Measurements from ENCODE around the gene PFKP. TPM values are rescaled to one million over a fixed set of nuclear protein-coding genes. Genes with fewer than 3 reads are reported as not detected.

PFKP gene
- total RNA-seq, 1 donor from 2014 or later, result 12.5 TPM

GRCh38 chr10:3109633-3110032 lies 42.3 kb downstream of the PFKP start:
- no peaks in the 10 kb centered on the region for H3K27me3 ChIP-seq (ENCODE audit: control insufficient read depth in 3 of 3, insufficient read depth in 3 of 3, low read length in 3 of 3)
- H3K9ac ChIP-seq (ENCODE audit: low read depth in 1 of 3, low read length in 3 of 3), result peak overlapping the region in 1 of 3 donors; percentile 11
- peaks cover 10 to 23% (median 14%) of the 10 kb centered on the region in 3 donors for H3K36me3 ChIP-seq (ENCODE audit: control insufficient read depth in 3 of 3, insufficient read depth in 3 of 3, low read length in 3 of 3)
- no peak overlapping the region for H3K27ac ChIP-seq (ENCODE audit: low read depth, low read length)
- H3K4me1 ChIP-seq (ENCODE audit: control insufficient read depth in 3 of 3, insufficient read depth in 3 of 3, low read length in 3 of 3), result peaks cover 30 to 56% (median 47%) of the 10 kb centered on the region in 3 donors
- H3K4me3 ChIP-seq (ENCODE audit: low read length in 3 of 3), result no peak overlapping the region
- H3K9me3 ChIP-seq (ENCODE audit: control insufficient read depth in 3 of 3, low read length in 3 of 3), result no peaks in the 10 kb centered on the region

- peak overlapping the region in 1 of 3 donors; percentile 22 for H3K4me3 ChIP-seq (ENCODE audit: low read length in 3 of 3)
- H3K27me3 ChIP-seq (ENCODE audit: control insufficient read depth in 3 of 3, insufficient read depth in 3 of 3, low read length in 3 of 3), result no peaks in the 10 kb centered on the region
- peak overlapping the region in 1 of 3 donors; percentile 74 for H3K9ac ChIP-seq (ENCODE audit: low read depth in 1 of 3, low read length in 3 of 3)
- H3K4me1 ChIP-seq (ENCODE audit: control insufficient read depth in 3 of 3, insufficient read depth in 3 of 3, low read length in 3 of 3), result peaks cover 24 to 49% (median 40%) of the 10 kb centered on the region in 3 donors
- peaks cover 14 to 22% (median 15%) of the 10 kb centered on the region in 3 donors for H3K36me3 ChIP-seq (ENCODE audit: control insufficient read depth in 3 of 3, insufficient read depth in 3 of 3, low read length in 3 of 3)
- H3K27ac ChIP-seq (ENCODE audit: low read depth, low read length), result no peak overlapping the region
- no peaks in the 10 kb centered on the region for H3K9me3 ChIP-seq (ENCODE audit: control insufficient read depth in 3 of 3, low read length in 3 of 3)
Observed at GRCh38 chr10:3110782-3111620, 43.7 kb downstream of the PFKP start.

- no peaks in the 10 kb centered on the region for H3K9me3 ChIP-seq (ENCODE audit: control insufficient read depth in 3 of 3, low read length in 3 of 3)
- H3K27ac ChIP-seq (ENCODE audit: low read depth, low read length), result no peak overlapping the region
- no peak overlapping the region for H3K4me3 ChIP-seq (ENCODE audit: low read length in 3 of 3)
- no peaks in the 10 kb centered on the region for H3K27me3 ChIP-seq (ENCODE audit: control insufficient read depth in 3 of 3, insufficient read depth in 3 of 3, low read length in 3 of 3)
- peak overlapping the region in 1 of 3 donors; percentile 74 for H3K9ac ChIP-seq (ENCODE audit: low read depth in 1 of 3, low read length in 3 of 3)
- H3K4me1 ChIP-seq (ENCODE audit: control insufficient read depth in 3 of 3, insufficient read depth in 3 of 3, low read length in 3 of 3), result peaks cover 24 to 49% (median 40%) of the 10 kb centered on the region in 3 donors
- peaks cover 14 to 22% (median 15%) of the 10 kb centered on the region in 3 donors for H3K36me3 ChIP-seq (ENCODE audit: control insufficient read depth in 3 of 3, insufficient read depth in 3 of 3, low read length in 3 of 3)
Observed at GRCh38 chr10:3111621-3112163, 44.3 kb downstream of the PFKP start.

- H3K4me1 ChIP-seq (ENCODE audit: control insufficient read depth in 3 of 3, insufficient read depth in 3 of 3, low read length in 3 of 3), result peaks cover 14 to 35% (median 28%) of the 10 kb centered on the region in 3 donors
- no peak overlapping the region for H3K9ac ChIP-seq (ENCODE audit: low read depth in 1 of 3, low read length in 3 of 3)
- no peaks in the 10 kb centered on the region for H3K9me3 ChIP-seq (ENCODE audit: control insufficient read depth in 3 of 3, low read length in 3 of 3)
- H3K36me3 ChIP-seq (ENCODE audit: control insufficient read depth in 3 of 3, insufficient read depth in 3 of 3, low read length in 3 of 3), result peaks cover 15 to 31% (median 17%) of the 10 kb centered on the region in 3 donors
- H3K27me3 ChIP-seq (ENCODE audit: control insufficient read depth in 3 of 3, insufficient read depth in 3 of 3, low read length in 3 of 3), result no peaks in the 10 kb centered on the region
- no peak overlapping the region for H3K27ac ChIP-seq (ENCODE audit: low read depth, low read length)
- H3K4me3 ChIP-seq (ENCODE audit: low read length in 3 of 3), result no peak overlapping the region
Observed at GRCh38 chr10:3113343-3113720, 46.0 kb downstream of the PFKP start.

GRCh38 chr10:3115685-3116084 lies 48.3 kb downstream of the PFKP start:
- peaks cover 12 to 16% (median 14%) of the 10 kb centered on the region in 3 donors for H3K4me1 ChIP-seq (ENCODE audit: control insufficient read depth in 3 of 3, insufficient read depth in 3 of 3, low read length in 3 of 3)
- H3K9me3 ChIP-seq (ENCODE audit: control insufficient read depth in 3 of 3, low read length in 3 of 3), result no peaks in the 10 kb centered on the region
- no peaks in the 10 kb centered on the region for H3K27me3 ChIP-seq (ENCODE audit: control insufficient read depth in 3 of 3, insufficient read depth in 3 of 3, low read length in 3 of 3)
- H3K4me3 ChIP-seq (ENCODE audit: low read length in 3 of 3), result no peak overlapping the region
- peaks cover 15 to 30% (median 16%) of the 10 kb centered on the region in 3 donors for H3K36me3 ChIP-seq (ENCODE audit: control insufficient read depth in 3 of 3, insufficient read depth in 3 of 3, low read length in 3 of 3)
- no peak overlapping the region for H3K27ac ChIP-seq (ENCODE audit: low read depth, low read length)
- no peak overlapping the region for H3K9ac ChIP-seq (ENCODE audit: low read depth in 1 of 3, low read length in 3 of 3)

- no peaks in the 10 kb centered on the region for H3K9me3 ChIP-seq (ENCODE audit: control insufficient read depth in 3 of 3, low read length in 3 of 3)
- H3K4me3 ChIP-seq (ENCODE audit: low read length in 3 of 3), result no peak overlapping the region
- no peak overlapping the region for H3K9ac ChIP-seq (ENCODE audit: low read depth in 1 of 3, low read length in 3 of 3)
- peaks cover 10 to 25% (median 13%) of the 10 kb centered on the region in 3 donors for H3K36me3 ChIP-seq (ENCODE audit: control insufficient read depth in 3 of 3, insufficient read depth in 3 of 3, low read length in 3 of 3)
- H3K4me1 ChIP-seq (ENCODE audit: control insufficient read depth in 3 of 3, insufficient read depth in 3 of 3, low read length in 3 of 3), result peaks cover 2 to 7% (median 5%) of the 10 kb centered on the region in 3 donors
- no peaks in the 10 kb centered on the region for H3K27me3 ChIP-seq (ENCODE audit: control insufficient read depth in 3 of 3, insufficient read depth in 3 of 3, low read length in 3 of 3)
- H3K27ac ChIP-seq (ENCODE audit: low read depth, low read length), result no peak overlapping the region
Observed at GRCh38 chr10:3116508-3117100, 49.3 kb downstream of the PFKP start.

GRCh38 chr10:3117486-3117885 lies 50.1 kb downstream of the PFKP start:
- no peak overlapping the region for H3K9ac ChIP-seq (ENCODE audit: low read depth in 1 of 3, low read length in 3 of 3)
- no peak overlapping the region for H3K27ac ChIP-seq (ENCODE audit: low read depth, low read length)
- no peaks in the 10 kb centered on the region for H3K9me3 ChIP-seq (ENCODE audit: control insufficient read depth in 3 of 3, low read length in 3 of 3)
- H3K36me3 ChIP-seq (ENCODE audit: control insufficient read depth in 3 of 3, insufficient read depth in 3 of 3, low read length in 3 of 3), result peaks cover 11 to 21% (median 15%) of the 10 kb centered on the region in 3 donors
- H3K4me3 ChIP-seq (ENCODE audit: low read length in 3 of 3), result no peak overlapping the region
- H3K27me3 ChIP-seq (ENCODE audit: control insufficient read depth in 3 of 3, insufficient read depth in 3 of 3, low read length in 3 of 3), result no peaks in the 10 kb centered on the region
- H3K4me1 ChIP-seq (ENCODE audit: control insufficient read depth in 3 of 3, insufficient read depth in 3 of 3, low read length in 3 of 3), result no peaks in the 10 kb centered on the region

- Histone ChIP-seq H3K4me3 (ENCODE audit: low read length in 3 of 3) (no peak overlapping the region), H3K36me3 (ENCODE audit: control insufficient read depth in 3 of 3, insufficient read depth in 3 of 3, low read length in 3 of 3) (peaks cover 13 to 28% (median 14%) of the 10 kb centered on the region in 3 donors), H3K27ac (ENCODE audit: low read depth, low read length) (no peak overlapping the region), H3K9me3 (ENCODE audit: control insufficient read depth in 3 of 3, low read length in 3 of 3) (no peaks in the 10 kb centered on the region), H3K4me1 (ENCODE audit: control insufficient read depth in 3 of 3, insufficient read depth in 3 of 3, low read length in 3 of 3) (no peaks in the 10 kb centered on the region), H3K9ac (ENCODE audit: low read depth in 1 of 3, low read length in 3 of 3) (no peak overlapping the region), H3K27me3 (ENCODE audit: control insufficient read depth in 3 of 3, insufficient read depth in 3 of 3, low read length in 3 of 3) (no peaks in the 10 kb centered on the region)
Observed at GRCh38 chr10:3118641-3119091, 51.3 kb downstream of the PFKP start.

GRCh38 chr10:3119796-3120459 lies 52.6 kb downstream of the PFKP start:
- H3K9me3 ChIP-seq (ENCODE audit: control insufficient read depth in 3 of 3, low read length in 3 of 3), result no peaks in the 10 kb centered on the region
- H3K4me3 ChIP-seq (ENCODE audit: low read length in 3 of 3), result no peak overlapping the region
- H3K9ac ChIP-seq (ENCODE audit: low read depth in 1 of 3, low read length in 3 of 3), result no peak overlapping the region
- no peaks in the 10 kb centered on the region for H3K27me3 ChIP-seq (ENCODE audit: control insufficient read depth in 3 of 3, insufficient read depth in 3 of 3, low read length in 3 of 3)
- no peaks in the 10 kb centered on the region for H3K4me1 ChIP-seq (ENCODE audit: control insufficient read depth in 3 of 3, insufficient read depth in 3 of 3, low read length in 3 of 3)
- peaks cover 11 to 24% (median 14%) of the 10 kb centered on the region in 3 donors for H3K36me3 ChIP-seq (ENCODE audit: control insufficient read depth in 3 of 3, insufficient read depth in 3 of 3, low read length in 3 of 3)
- H3K27ac ChIP-seq (ENCODE audit: low read depth, low read length), result no peak overlapping the region

All from skeletal muscle tissue (tissue), 4 donors.